Suprapubic skin (tissue), 3 donors: Measurements from ENCODE around the gene ARMH3.

Experiments used
- POLR2A ChIP-seq, 2 donors: fragments of 450-650 bp; IDR thresholded peaks; one replicate each; pipeline ENCODE4 v1.6.1; 2017; ENCODE audit warnings: antibody characterized with exemption in 2 of 2, mild to moderate bottlenecking in 2 of 2, moderate library complexity in 2 of 2
- TF ChIP-seq, protein P1 (sequence below), 2 donors: fragments of 200-600 bp in 1 of 2; fragments of 450-650 bp in 1 of 2; sonication (generic) in 1 of 2; IDR thresholded peaks; one replicate each; pipeline ENCODE4 v1.5.1; 2016 to 2019; ENCODE audit warnings: antibody characterized with exemption in 2 of 2, mild to moderate bottlenecking in 1 of 2, moderate library complexity in 1 of 2

DNA sequence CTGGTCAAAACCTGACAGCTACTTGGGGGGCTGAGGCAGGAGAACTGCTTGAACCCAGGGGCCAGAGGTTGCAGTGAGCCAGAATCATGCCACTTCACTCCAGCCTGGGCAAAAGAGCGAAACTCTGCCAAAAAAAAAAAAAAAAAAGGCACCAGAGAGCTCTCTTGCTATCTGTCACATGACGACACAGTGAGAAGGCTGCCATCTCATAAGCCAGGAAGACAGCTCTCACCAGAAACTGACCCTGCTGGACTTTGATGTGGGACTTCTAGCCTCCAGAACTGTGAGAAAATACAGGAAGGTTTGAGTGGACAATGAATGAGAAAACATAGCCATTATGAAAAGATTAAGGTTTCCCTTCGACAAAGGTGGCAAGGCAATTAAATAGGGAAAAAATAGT, 161.2 kb downstream of the ARMH3 start:
- TF ChIP-seq, protein P1, sequence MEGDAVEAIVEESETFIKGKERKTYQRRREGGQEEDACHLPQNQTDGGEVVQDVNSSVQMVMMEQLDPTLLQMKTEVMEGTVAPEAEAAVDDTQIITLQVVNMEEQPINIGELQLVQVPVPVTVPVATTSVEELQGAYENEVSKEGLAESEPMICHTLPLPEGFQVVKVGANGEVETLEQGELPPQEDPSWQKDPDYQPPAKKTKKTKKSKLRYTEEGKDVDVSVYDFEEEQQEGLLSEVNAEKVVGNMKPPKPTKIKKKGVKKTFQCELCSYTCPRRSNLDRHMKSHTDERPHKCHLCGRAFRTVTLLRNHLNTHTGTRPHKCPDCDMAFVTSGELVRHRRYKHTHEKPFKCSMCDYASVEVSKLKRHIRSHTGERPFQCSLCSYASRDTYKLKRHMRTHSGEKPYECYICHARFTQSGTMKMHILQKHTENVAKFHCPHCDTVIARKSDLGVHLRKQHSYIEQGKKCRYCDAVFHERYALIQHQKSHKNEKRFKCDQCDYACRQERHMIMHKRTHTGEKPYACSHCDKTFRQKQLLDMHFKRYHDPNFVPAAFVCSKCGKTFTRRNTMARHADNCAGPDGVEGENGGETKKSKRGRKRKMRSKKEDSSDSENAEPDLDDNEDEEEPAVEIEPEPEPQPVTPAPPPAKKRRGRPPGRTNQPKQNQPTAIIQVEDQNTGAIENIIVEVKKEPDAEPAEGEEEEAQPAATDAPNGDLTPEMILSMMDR (IDR thresholded peaks at IDR 0.05), result no peak
- TF ChIP-seq POLR2A (IDR thresholded peaks at IDR 0.05), result no peak
